Osteoblast (primary cell): ENCODE data around the gene AKAP14. TPM values are rescaled to one million over a fixed set of nuclear protein-coding genes. Genes with fewer than 3 reads are reported as not detected.
"Not testable (repeated sequence)": the region's sequence is repeated elsewhere in the genome, so short reads cannot be mapped to it uniquely, and the experiment has no call there.

Source experiments
- DNase-seq: peaks from one replicate; pipeline ENCODE4 v3.0.0; 2011; ENCODE audit warnings: low spot score, mixed read lengths; ENCODE audit not compliant: insufficient read length; ENCODE audit errors: missing footprints
- H2AFZ ChIP-seq: 2 replicates; pipeline ENCODE4 v1.6.0; 2011; ENCODE audit warnings: mild to moderate bottlenecking, low read length
- H3K27ac ChIP-seq: 2 replicates; pipeline ENCODE4 v1.5.1; 2011; ENCODE audit warnings: mild to moderate bottlenecking, low read depth, low read length, moderate library complexity
- H3K27me3 ChIP-seq: 2 replicates; pipeline ENCODE4 v1.6.0; 2012; ENCODE audit warnings: mild to moderate bottlenecking, control low read depth, inconsistent platforms, low read length, moderate library complexity; ENCODE audit not compliant: insufficient read depth
- H3K36me3 ChIP-seq: 2 replicates; pipeline ENCODE4 v1.5.1; 2011; ENCODE audit warnings: mild to moderate bottlenecking, low read length, control low read depth, moderate library complexity; ENCODE audit not compliant: insufficient read depth
- H3K4me1 ChIP-seq: 2 replicates; pipeline ENCODE4 v1.5.1; 2011; ENCODE audit warnings: mild to moderate bottlenecking, low read length, control low read depth, moderate library complexity; ENCODE audit not compliant: insufficient read depth
- H3K4me2 ChIP-seq: 2 replicates; pipeline ENCODE4 v1.6.0; 2011; ENCODE audit warnings: mild to moderate bottlenecking, low read length; ENCODE audit not compliant: insufficient read depth
- H3K4me3 ChIP-seq: fragments of 200-600 bp; sonication (generic); 3 replicates; pipeline ENCODE4 v1.5.1; 2012; ENCODE audit warnings: mild to moderate bottlenecking, low read length, inconsistent platforms; ENCODE audit not compliant: insufficient read depth
- H3K79me2 ChIP-seq: 2 replicates; pipeline ENCODE4 v1.6.0; 2012; ENCODE audit warnings: mild to moderate bottlenecking, low read length, control low read depth, inconsistent platforms; ENCODE audit not compliant: insufficient read depth
- H3K9me3 ChIP-seq: 2 replicates; pipeline ENCODE4 v1.5.1; 2011; ENCODE audit warnings: low read depth, low read length, control low read depth
- H4K20me1 ChIP-seq: 2 replicates; pipeline ENCODE4 v1.6.0; 2012; ENCODE audit warnings: mild to moderate bottlenecking, low read length, control low read depth; ENCODE audit not compliant: insufficient read depth
- total RNA-seq: library from RNA; depleted of rRNA; stranded (reverse); fragments of >200 nt; gene quantifications from 2 replicates; pipeline ENCODE4 v1.2.3, GENCODE V29; 2012
- TF ChIP-seq, protein P1 (sequence below): IDR thresholded peaks from 2 replicates; pipeline ENCODE4 v1.5.1; 2011; ENCODE audit warnings: mild to moderate bottlenecking, low read depth, low read length, moderate library complexity; ENCODE audit errors: extremely low read depth

AKAP14 gene
- total RNA-seq, 1 donor = not detected

- DNase-seq = peak; percentile 87
- H3K4me2 ChIP-seq = no peak overlapping the region
- H3K36me3 ChIP-seq = peaks cover 8% of the 10 kb centered on the region
- H3K9me3 ChIP-seq = no peaks in the 10 kb centered on the region
- H3K4me1 ChIP-seq = no peaks in the 10 kb centered on the region
- TF ChIP-seq, protein P1, sequence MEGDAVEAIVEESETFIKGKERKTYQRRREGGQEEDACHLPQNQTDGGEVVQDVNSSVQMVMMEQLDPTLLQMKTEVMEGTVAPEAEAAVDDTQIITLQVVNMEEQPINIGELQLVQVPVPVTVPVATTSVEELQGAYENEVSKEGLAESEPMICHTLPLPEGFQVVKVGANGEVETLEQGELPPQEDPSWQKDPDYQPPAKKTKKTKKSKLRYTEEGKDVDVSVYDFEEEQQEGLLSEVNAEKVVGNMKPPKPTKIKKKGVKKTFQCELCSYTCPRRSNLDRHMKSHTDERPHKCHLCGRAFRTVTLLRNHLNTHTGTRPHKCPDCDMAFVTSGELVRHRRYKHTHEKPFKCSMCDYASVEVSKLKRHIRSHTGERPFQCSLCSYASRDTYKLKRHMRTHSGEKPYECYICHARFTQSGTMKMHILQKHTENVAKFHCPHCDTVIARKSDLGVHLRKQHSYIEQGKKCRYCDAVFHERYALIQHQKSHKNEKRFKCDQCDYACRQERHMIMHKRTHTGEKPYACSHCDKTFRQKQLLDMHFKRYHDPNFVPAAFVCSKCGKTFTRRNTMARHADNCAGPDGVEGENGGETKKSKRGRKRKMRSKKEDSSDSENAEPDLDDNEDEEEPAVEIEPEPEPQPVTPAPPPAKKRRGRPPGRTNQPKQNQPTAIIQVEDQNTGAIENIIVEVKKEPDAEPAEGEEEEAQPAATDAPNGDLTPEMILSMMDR = peak; percentile 70
- no peak overlapping the region for H3K4me3 ChIP-seq
- no peaks in the 10 kb centered on the region for H3K79me2 ChIP-seq
- no peak overlapping the region for H2AFZ ChIP-seq
- no peaks in the 10 kb centered on the region for H4K20me1 ChIP-seq
- no peaks in the 10 kb centered on the region for H3K27me3 ChIP-seq
- no peak overlapping the region for H3K27ac ChIP-seq
These were observed 14.9 kb upstream of the AKAP14 start for GRCh38 chrX:119880552-119881437.

GRCh38 chrX:119885554-119886428 lies 9.9 kb upstream of the AKAP14 start:
- no peaks in the 10 kb centered on the region for H3K79me2 ChIP-seq
- no peaks in the 10 kb centered on the region for H4K20me1 ChIP-seq
- TF ChIP-seq, protein P1 = no peak
- peak overlapping the region; percentile 58 for H3K4me2 ChIP-seq
- H3K9me3 ChIP-seq = no peaks in the 10 kb centered on the region
- H3K4me1 ChIP-seq = no peaks in the 10 kb centered on the region
- no peaks in the 10 kb centered on the region for H3K27me3 ChIP-seq
- H3K36me3 ChIP-seq = no peaks in the 10 kb centered on the region
- peak overlapping the region; percentile 28 for H3K4me3 ChIP-seq
- H3K27ac ChIP-seq = no peak overlapping the region
- no peak for DNase-seq
- H2AFZ ChIP-seq = peak overlapping the region; percentile 56

DNA sequence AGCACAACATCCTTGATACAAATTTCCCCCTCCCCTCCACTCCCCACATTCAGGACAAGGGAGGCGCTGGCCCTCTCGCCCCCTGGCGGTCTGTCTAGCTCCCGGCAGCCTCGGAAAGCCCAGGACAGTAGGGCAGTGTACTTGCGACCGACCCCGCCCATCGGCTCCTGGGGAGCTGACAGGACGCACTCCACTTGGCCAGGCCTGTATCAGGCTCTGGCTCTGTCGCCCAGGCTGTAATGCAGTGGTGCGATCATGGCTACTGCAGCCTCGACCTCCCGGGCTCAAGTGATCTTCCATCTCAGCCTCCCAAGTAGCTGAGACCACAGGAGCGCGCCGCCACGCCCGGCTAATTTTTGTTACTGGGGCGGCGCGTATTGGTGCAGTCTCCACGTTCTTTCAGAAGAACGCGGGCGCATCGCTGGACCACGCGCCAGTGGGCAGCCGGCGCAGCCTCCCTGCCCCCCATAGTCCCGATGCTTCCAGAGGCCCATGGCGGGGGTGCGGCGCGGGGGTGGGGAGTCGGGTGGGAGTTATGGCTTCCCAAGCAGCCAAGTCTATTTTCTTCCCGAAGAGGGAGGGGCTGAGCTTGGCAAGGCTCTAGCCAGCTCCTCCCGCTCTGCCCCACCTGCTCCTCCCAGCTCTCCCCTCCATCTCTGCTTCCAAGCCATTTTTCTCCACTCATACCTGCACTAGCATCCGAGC lies 7.8 kb upstream of the AKAP14 start:
- Histone ChIP-seq H3K79me2 (no peaks in the 10 kb centered on the region), H3K4me2 (peak overlapping the region; percentile 66), H3K4me1 (no peaks in the 10 kb centered on the region), H3K27me3 (no peaks in the 10 kb centered on the region), H3K4me3 (peak overlapping the region; percentile 46), H3K9me3 (no peaks in the 10 kb centered on the region), H3K36me3 (no peaks in the 10 kb centered on the region), H4K20me1 (no peaks in the 10 kb centered on the region), H3K27ac (no peak overlapping the region), H2AFZ (peak overlapping the region; percentile 62)
- TF ChIP-seq, protein P1 = peak; percentile 45
- DNase-seq = peak; percentile 84

- H3K9me3 ChIP-seq, H3K27me3 ChIP-seq, H4K20me1 ChIP-seq, H3K79me2 ChIP-seq, H3K4me3 ChIP-seq, H3K36me3 ChIP-seq, H3K4me1 ChIP-seq, H3K27ac ChIP-seq, DNase-seq, H3K4me2 ChIP-seq, H2AFZ ChIP-seq: not testable (repeated sequence)
These were observed 5.1 kb upstream of the AKAP14 start for GRCh38 chrX:119890626-119891025.

DNA sequence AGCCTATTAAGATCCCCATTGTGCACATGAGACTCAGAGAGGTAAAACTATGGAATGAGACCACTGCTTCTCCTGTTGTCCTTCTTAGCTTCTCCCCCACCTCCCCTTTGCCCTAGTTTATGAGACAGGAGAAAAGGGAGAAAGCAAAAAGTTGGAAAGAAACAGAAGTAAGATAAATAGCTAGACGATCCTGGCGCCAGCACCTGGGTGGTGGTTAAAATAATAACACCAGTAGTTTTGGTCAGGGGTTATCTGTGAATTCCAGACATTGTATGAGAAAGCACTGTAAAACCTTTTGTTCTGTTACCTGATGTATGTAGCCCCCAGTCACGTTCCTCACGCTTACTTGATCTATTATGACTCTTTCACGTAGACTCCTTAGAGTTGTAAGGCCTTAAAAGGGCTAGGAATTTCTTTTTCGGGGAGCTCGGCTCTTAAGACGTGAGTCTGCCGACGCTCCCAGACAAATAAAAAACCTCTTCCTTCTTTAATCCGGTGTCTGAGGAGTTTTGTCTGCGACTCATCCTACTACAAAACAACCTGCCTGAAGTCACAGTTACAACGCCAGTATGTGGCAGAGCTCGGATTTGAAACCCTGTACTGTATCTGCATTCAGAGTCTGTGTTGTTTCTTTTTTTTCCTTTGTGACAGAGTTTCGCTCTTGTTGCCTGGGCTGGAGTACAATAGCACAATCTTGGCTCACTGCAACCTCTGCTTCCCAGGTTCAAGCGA lies 3.6 kb upstream of the AKAP14 start:
- H3K4me1 ChIP-seq, H3K79me2 ChIP-seq, DNase-seq, H3K4me2 ChIP-seq, H3K4me3 ChIP-seq, H2AFZ ChIP-seq, H3K36me3 ChIP-seq, H3K27me3 ChIP-seq, H3K27ac ChIP-seq, H4K20me1 ChIP-seq, H3K9me3 ChIP-seq: not testable (repeated sequence)
